Esophagus muscularis mucosa (tissue), 4 donors: Measurements from ENCODE around the gene ENTR1.

Experiments
- CTCF ChIP-seq, 3 experiments: fragments of 200-600 bp in 2 of 3; fragments of 450-650 bp in 1 of 3; sonication (generic) in 2 of 3; IDR thresholded peaks; one replicate each; pipeline ENCODE4 v1.5.1; 2017 to 2019; ENCODE audit warnings: antibody characterized with exemption in 3 of 3, mild to moderate bottlenecking in 2 of 3, moderate library complexity in 1 of 3
- EP300 ChIP-seq: sonication (generic); formaldehyde crosslinking; IDR thresholded peaks from one replicate; pipeline ENCODE4 v1.6.1; 2017; ENCODE audit warnings: antibody characterized with exemption
- POLR2A ChIP-seq: fragments of 450-650 bp; IDR thresholded peaks from one replicate; pipeline ENCODE4 v1.6.1; 2017; ENCODE audit warnings: antibody characterized with exemption, moderate library complexity, mild to moderate bottlenecking, low read depth

GRCh38 chr9:136372561-136373299 is 37.7 kb downstream of the ENTR1 start:
- TF ChIP-seq EP300 (no peak), POLR2A (no peak), CTCF (IDR thresholded peaks at IDR 0.05) (no peak)
